Transverse colon (tissue), 4 donors: ENCODE measurements around the gene ST3GAL4.

Experiments
- POLR2A ChIP-seq: fragments of 450-650 bp; IDR thresholded peaks from one replicate; pipeline ENCODE4 v1.6.1; 2016; ENCODE audit warnings: antibody characterized with exemption, mild to moderate bottlenecking, moderate library complexity
- POLR2AphosphoS5 ChIP-seq, 3 donors: sonication (generic); formaldehyde crosslinking; IDR thresholded peaks; one replicate each; pipeline ENCODE4 v1.6.1; 2016; ENCODE audit warnings: antibody characterized with exemption in 3 of 3
- TF ChIP-seq, protein P1 (sequence below), 5 experiments: fragments of 200-600 bp in 3 of 5; fragments of 450-650 bp in 2 of 5; sonication (generic) in 3 of 5; IDR thresholded peaks; 1 replicate in 2 of 5; 2 replicates in 3 of 5; pipeline ENCODE4 v1.5.1; 2016 to 2017; ENCODE audit warnings: antibody characterized with exemption in 5 of 5, inconsistent platforms in 3 of 5, mild to moderate bottlenecking in 2 of 5, moderate library complexity in 1 of 5

- TF ChIP-seq, protein P1, sequence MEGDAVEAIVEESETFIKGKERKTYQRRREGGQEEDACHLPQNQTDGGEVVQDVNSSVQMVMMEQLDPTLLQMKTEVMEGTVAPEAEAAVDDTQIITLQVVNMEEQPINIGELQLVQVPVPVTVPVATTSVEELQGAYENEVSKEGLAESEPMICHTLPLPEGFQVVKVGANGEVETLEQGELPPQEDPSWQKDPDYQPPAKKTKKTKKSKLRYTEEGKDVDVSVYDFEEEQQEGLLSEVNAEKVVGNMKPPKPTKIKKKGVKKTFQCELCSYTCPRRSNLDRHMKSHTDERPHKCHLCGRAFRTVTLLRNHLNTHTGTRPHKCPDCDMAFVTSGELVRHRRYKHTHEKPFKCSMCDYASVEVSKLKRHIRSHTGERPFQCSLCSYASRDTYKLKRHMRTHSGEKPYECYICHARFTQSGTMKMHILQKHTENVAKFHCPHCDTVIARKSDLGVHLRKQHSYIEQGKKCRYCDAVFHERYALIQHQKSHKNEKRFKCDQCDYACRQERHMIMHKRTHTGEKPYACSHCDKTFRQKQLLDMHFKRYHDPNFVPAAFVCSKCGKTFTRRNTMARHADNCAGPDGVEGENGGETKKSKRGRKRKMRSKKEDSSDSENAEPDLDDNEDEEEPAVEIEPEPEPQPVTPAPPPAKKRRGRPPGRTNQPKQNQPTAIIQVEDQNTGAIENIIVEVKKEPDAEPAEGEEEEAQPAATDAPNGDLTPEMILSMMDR (IDR thresholded peaks at IDR 0.05): no peak
- TF ChIP-seq POLR2A: no peak
- TF ChIP-seq POLR2AphosphoS5 (IDR thresholded peaks at IDR 0.05): no peak
Observed at GRCh38 chr11:126334659-126335462, 20.6 kb upstream of the ST3GAL4 start.
